T-helper 1 cell treated with Interleukin-12 subunit alpha and Interleukin-12 subunit beta and Interleukin-4 antibody, amounts not matched to agents 30 μg/mL and 1 μg/mL, for 36 hours (primary cell): ENCODE data around the gene ADARB1.
A peak's percentile ranks its signal among the peaks of the same experiment; 100 is the strongest.

ENCODE experiments used
- H3K27ac Mint-ChIP-seq: one replicate; pipeline ENCODE4 v1.8.0; 2021; ENCODE audit warnings: mild to moderate bottlenecking, mixed read lengths
- H3K27me3 Mint-ChIP-seq: one replicate; pipeline ENCODE4 v1.8.0; 2021; ENCODE audit warnings: low read depth, mixed read lengths
- H3K36me3 Mint-ChIP-seq: one replicate; pipeline ENCODE4 v1.8.0; 2021; ENCODE audit warnings: low read depth, mixed read lengths
- H3K4me1 Mint-ChIP-seq: one replicate; pipeline ENCODE4 v1.8.0; 2021; ENCODE audit warnings: low read depth, mixed read lengths
- H3K4me3 Mint-ChIP-seq: one replicate; pipeline ENCODE4 v1.8.0; 2021; ENCODE audit warnings: mild to moderate bottlenecking, moderate library complexity, mixed read lengths
- H3K9me3 Mint-ChIP-seq: one replicate; pipeline ENCODE4 v1.8.0; 2021; ENCODE audit warnings: mixed read lengths

Gene ADARB1

GRCh38 chr21:45056917-45057560 is 17.3 kb upstream of the ADARB1 start:
- H3K4me3 Mint-ChIP-seq, result no peak overlapping the region
- H3K36me3 Mint-ChIP-seq, result no peaks in the 10 kb centered on the region
- no peaks in the 10 kb centered on the region for H3K4me1 Mint-ChIP-seq
- H3K27ac Mint-ChIP-seq, result no peak overlapping the region
- H3K27me3 Mint-ChIP-seq, result peaks cover 31% of the 10 kb centered on the region
- no peaks in the 10 kb centered on the region for H3K9me3 Mint-ChIP-seq

- Mint-ChIP-seq H3K9me3 (no peaks in the 10 kb centered on the region), H3K4me1 (no peaks in the 10 kb centered on the region), H3K36me3 (no peaks in the 10 kb centered on the region), H3K4me3 (no peak overlapping the region), H3K27ac (no peak overlapping the region), H3K27me3 (peaks cover 35% of the 10 kb centered on the region)
These were observed 16.5 kb upstream of the ADARB1 start for GRCh38 chr21:45057886-45058285.

GRCh38 chr21:45059121-45059520 is 15.3 kb upstream of the ADARB1 start:
- no peaks in the 10 kb centered on the region for H3K36me3 Mint-ChIP-seq
- H3K27me3 Mint-ChIP-seq, result peaks cover 35% of the 10 kb centered on the region
- no peaks in the 10 kb centered on the region for H3K4me1 Mint-ChIP-seq
- no peak overlapping the region for H3K4me3 Mint-ChIP-seq
- no peak overlapping the region for H3K27ac Mint-ChIP-seq
- H3K9me3 Mint-ChIP-seq, result no peaks in the 10 kb centered on the region

- H3K4me3 Mint-ChIP-seq, result no peak overlapping the region
- peaks cover 31% of the 10 kb centered on the region for H3K27me3 Mint-ChIP-seq
- H3K36me3 Mint-ChIP-seq, result no peaks in the 10 kb centered on the region
- H3K9me3 Mint-ChIP-seq, result no peaks in the 10 kb centered on the region
- H3K4me1 Mint-ChIP-seq, result no peaks in the 10 kb centered on the region
- H3K27ac Mint-ChIP-seq, result no peak overlapping the region
These were observed 14.3 kb upstream of the ADARB1 start for GRCh38 chr21:45060089-45060488.

GRCh38 chr21:45060675-45061311 is 13.6 kb upstream of the ADARB1 start:
- no peak overlapping the region for H3K27ac Mint-ChIP-seq
- no peaks in the 10 kb centered on the region for H3K9me3 Mint-ChIP-seq
- no peak overlapping the region for H3K4me3 Mint-ChIP-seq
- peaks cover 34% of the 10 kb centered on the region for H3K27me3 Mint-ChIP-seq
- H3K36me3 Mint-ChIP-seq, result no peaks in the 10 kb centered on the region
- no peaks in the 10 kb centered on the region for H3K4me1 Mint-ChIP-seq

- H3K36me3 Mint-ChIP-seq, result no peaks in the 10 kb centered on the region
- peaks cover 27% of the 10 kb centered on the region for H3K27me3 Mint-ChIP-seq
- H3K9me3 Mint-ChIP-seq, result no peaks in the 10 kb centered on the region
- no peak overlapping the region for H3K27ac Mint-ChIP-seq
- H3K4me3 Mint-ChIP-seq, result no peak overlapping the region
- no peaks in the 10 kb centered on the region for H3K4me1 Mint-ChIP-seq
These were observed 10.3 kb upstream of the ADARB1 start for GRCh38 chr21:45064091-45064490.

- Mint-ChIP-seq H3K36me3 (no peaks in the 10 kb centered on the region), H3K4me1 (no peaks in the 10 kb centered on the region), H3K9me3 (no peaks in the 10 kb centered on the region), H3K4me3 (no peak overlapping the region), H3K27ac (no peak overlapping the region), H3K27me3 (peaks cover 27% of the 10 kb centered on the region)
These were observed 9.6 kb upstream of the ADARB1 start for GRCh38 chr21:45064618-45065399.

- H3K36me3 Mint-ChIP-seq, result no peaks in the 10 kb centered on the region
- H3K4me3 Mint-ChIP-seq, result no peak overlapping the region
- H3K27ac Mint-ChIP-seq, result no peak overlapping the region
These were observed 6.7 kb upstream of the ADARB1 start for GRCh38 chr21:45067462-45068285.

GRCh38 chr21:45069085-45069484 is 5.3 kb upstream of the ADARB1 start:
- H3K36me3 Mint-ChIP-seq, result peaks cover 2% of the 10 kb centered on the region
- H3K27ac Mint-ChIP-seq, result no peak overlapping the region
- H3K4me1 Mint-ChIP-seq, result peaks cover 4% of the 10 kb centered on the region
- peaks cover 16% of the 10 kb centered on the region for H3K27me3 Mint-ChIP-seq
- no peaks in the 10 kb centered on the region for H3K9me3 Mint-ChIP-seq
- no peak overlapping the region for H3K4me3 Mint-ChIP-seq

More at GRCh38 chr21:45067462-45068285, 6.7 kb upstream of the ADARB1 start:
- H3K27me3 Mint-ChIP-seq, result peaks cover 12% of the 10 kb centered on the region
- no peaks in the 10 kb centered on the region for H3K4me1 Mint-ChIP-seq
- no peaks in the 10 kb centered on the region for H3K9me3 Mint-ChIP-seq

- no peaks in the 10 kb centered on the region for H3K9me3 Mint-ChIP-seq
- no peak overlapping the region for H3K27ac Mint-ChIP-seq
- peaks cover 16% of the 10 kb centered on the region for H3K27me3 Mint-ChIP-seq
- peaks cover 4% of the 10 kb centered on the region for H3K4me1 Mint-ChIP-seq
- no peak overlapping the region for H3K4me3 Mint-ChIP-seq
- peaks cover 2% of the 10 kb centered on the region for H3K36me3 Mint-ChIP-seq
These were observed 4.7 kb upstream of the ADARB1 start for GRCh38 chr21:45069711-45070110.

GRCh38 chr21:45071078-45071873 is 3.1 kb upstream of the ADARB1 start:
- Mint-ChIP-seq H3K36me3 (peaks cover 2% of the 10 kb centered on the region), H3K27me3 (peaks cover 9% of the 10 kb centered on the region), H3K4me3 (no peak overlapping the region), H3K27ac (no peak overlapping the region), H3K9me3 (no peaks in the 10 kb centered on the region), H3K4me1 (peaks cover 12% of the 10 kb centered on the region)

- H3K4me1 Mint-ChIP-seq, result peaks cover 20% of the 10 kb centered on the region
- no peaks in the 10 kb centered on the region for H3K9me3 Mint-ChIP-seq
- H3K27me3 Mint-ChIP-seq, result peaks cover 9% of the 10 kb centered on the region
- H3K27ac Mint-ChIP-seq, result no peak overlapping the region
- H3K36me3 Mint-ChIP-seq, result peaks cover 2% of the 10 kb centered on the region
- H3K4me3 Mint-ChIP-seq, result no peak overlapping the region
These were observed 2.3 kb upstream of the ADARB1 start for GRCh38 chr21:45071874-45072737.

- Mint-ChIP-seq H3K36me3 (peaks cover 2% of the 10 kb centered on the region), H3K9me3 (no peaks in the 10 kb centered on the region), H3K27ac (no peak overlapping the region), H3K4me1 (peaks cover 23% of the 10 kb centered on the region), H3K4me3 (peak overlapping the region; percentile 7), H3K27me3 (peaks cover 4% of the 10 kb centered on the region)
These were observed 1.6 kb upstream of the ADARB1 start for GRCh38 chr21:45072738-45073300.
